Sigmoid colon (tissue), 4 donors: ENCODE measurements around the gene FAM180A.

Source experiments
- CTCF ChIP-seq, 4 experiments: fragments of 450-650 bp in 3 of 4; fragments of 200-600 bp in 1 of 4; IDR thresholded peaks; one replicate each; pipeline ENCODE4 v1.5.1; 2016 to 2019; ENCODE audit warnings: antibody characterized with exemption in 4 of 4, mild to moderate bottlenecking in 3 of 4, moderate library complexity in 2 of 4
- EP300 ChIP-seq, 4 donors: sonication (generic); formaldehyde crosslinking; IDR thresholded peaks; one replicate each; pipeline ENCODE4 v1.6.1; 2017; ENCODE audit warnings: antibody characterized with exemption in 4 of 4
- POLR2A ChIP-seq, 2 donors: fragments of 450-650 bp; IDR thresholded peaks; one replicate each; pipeline ENCODE4 v1.6.1; 2016; ENCODE audit warnings: antibody characterized with exemption in 2 of 2, mild to moderate bottlenecking in 2 of 2, moderate library complexity in 2 of 2

GRCh38 chr7:135714534-135715009, 34.0 kb downstream of the FAM180A start:
- TF ChIP-seq POLR2A (IDR thresholded peaks at IDR 0.05) (no peak), CTCF (IDR thresholded peaks at IDR 0.05) (no peak), EP300 (IDR thresholded peaks at IDR 0.05) (no peak)
